SW 1271 (cell line): ENCODE data around the gene CYSTM1.

Experiments used
- DNase-seq, 2 experiments: peaks; one replicate each; lab custom pipeline; 2025; lab: John Stamatoyannopoulos, UW

Gene CYSTM1

GRCh38 chr5:140258016-140258415 is 83.0 kb downstream of the CYSTM1 start:
- no peak for DNase-seq

- no peak for DNase-seq
Measured at GRCh38 chr5:140258873-140259272, 83.9 kb downstream of the CYSTM1 start.

GRCh38 chr5:140259500-140259899 is 84.5 kb downstream of the CYSTM1 start:
- no peak for DNase-seq

GRCh38 chr5:140260089-140260656 is 85.2 kb downstream of the CYSTM1 start:
- no peak for DNase-seq

GRCh38 chr5:140261403-140262171 is 86.6 kb downstream of the CYSTM1 start:
- peak; percentile 74 to 93 for DNase-seq

- no peak for DNase-seq
Measured at GRCh38 chr5:140262221-140262620, 87.2 kb downstream of the CYSTM1 start.

- no peak for DNase-seq
Measured at GRCh38 chr5:140262839-140263238, 87.9 kb downstream of the CYSTM1 start.

GRCh38 chr5:140265845-140266244 is 90.9 kb downstream of the CYSTM1 start:
- no peak for DNase-seq

GRCh38 chr5:140266471-140267200 is 91.6 kb downstream of the CYSTM1 start:
- DNase-seq: no peak

- no peak for DNase-seq
Measured at GRCh38 chr5:140267201-140267540, 92.2 kb downstream of the CYSTM1 start.

- no peak for DNase-seq
Measured at GRCh38 chr5:140267559-140268018, 92.6 kb downstream of the CYSTM1 start.

- no peak for DNase-seq
Measured at GRCh38 chr5:140270008-140270407, 95.0 kb downstream of the CYSTM1 start.

GRCh38 chr5:140273401-140273877 is 98.5 kb downstream of the CYSTM1 start:
- DNase-seq: no peak

- DNase-seq: no peak
Measured at GRCh38 chr5:140275837-140276236, 100.8 kb downstream of the CYSTM1 start.

- DNase-seq: no peak
Measured at GRCh38 chr5:140282266-140282665, 107.3 kb downstream of the CYSTM1 start.

GRCh38 chr5:140284013-140284412 is 109.0 kb downstream of the CYSTM1 start:
- DNase-seq: no peak

- DNase-seq: no peak
Measured at GRCh38 chr5:140286424-140286823, 111.4 kb downstream of the CYSTM1 start.

- no peak for DNase-seq
Measured at GRCh38 chr5:140287801-140288521, 113.0 kb downstream of the CYSTM1 start.

- no peak for DNase-seq
Measured at GRCh38 chr5:140292212-140293036, 117.4 kb downstream of the CYSTM1 start.
